ENCODE results near the gene SQSTM1. TPM values are rescaled to one million over a fixed set of nuclear protein-coding genes. Genes with fewer than 3 reads are reported as not detected.

The SQSTM1 gene
- total RNA-seq, 1 donor from 2014 or later = 27.6 TPM

- TF ChIP-seq, protein P1, sequence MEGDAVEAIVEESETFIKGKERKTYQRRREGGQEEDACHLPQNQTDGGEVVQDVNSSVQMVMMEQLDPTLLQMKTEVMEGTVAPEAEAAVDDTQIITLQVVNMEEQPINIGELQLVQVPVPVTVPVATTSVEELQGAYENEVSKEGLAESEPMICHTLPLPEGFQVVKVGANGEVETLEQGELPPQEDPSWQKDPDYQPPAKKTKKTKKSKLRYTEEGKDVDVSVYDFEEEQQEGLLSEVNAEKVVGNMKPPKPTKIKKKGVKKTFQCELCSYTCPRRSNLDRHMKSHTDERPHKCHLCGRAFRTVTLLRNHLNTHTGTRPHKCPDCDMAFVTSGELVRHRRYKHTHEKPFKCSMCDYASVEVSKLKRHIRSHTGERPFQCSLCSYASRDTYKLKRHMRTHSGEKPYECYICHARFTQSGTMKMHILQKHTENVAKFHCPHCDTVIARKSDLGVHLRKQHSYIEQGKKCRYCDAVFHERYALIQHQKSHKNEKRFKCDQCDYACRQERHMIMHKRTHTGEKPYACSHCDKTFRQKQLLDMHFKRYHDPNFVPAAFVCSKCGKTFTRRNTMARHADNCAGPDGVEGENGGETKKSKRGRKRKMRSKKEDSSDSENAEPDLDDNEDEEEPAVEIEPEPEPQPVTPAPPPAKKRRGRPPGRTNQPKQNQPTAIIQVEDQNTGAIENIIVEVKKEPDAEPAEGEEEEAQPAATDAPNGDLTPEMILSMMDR (IDR thresholded peaks at IDR 0.05) = no peak
- TF ChIP-seq EZH2phosphoT487 (IDR thresholded peaks at IDR 0.05) (no peak), EZH2 (IDR thresholded peaks at IDR 0.05) (no peak)
- DNase-seq (ENCODE audit: low spot score) = no peak
- no peak overlapping the region for H3K9ac ChIP-seq
- H3K27ac ChIP-seq = no peak overlapping the region
- Mint-ChIP-seq H3K27me3 (ENCODE audit: insufficient read depth, low read depth) (peaks cover 2% of the 10 kb centered on the region), H3K27ac (no peak overlapping the region), H3K4me3 (no peak overlapping the region), H3K9me3 (no peaks in the 10 kb centered on the region), H3K4me1 (no peaks in the 10 kb centered on the region), H3K36me3 (peaks cover 16% of the 10 kb centered on the region)
- no peak overlapping the region for H3K4me3 ChIP-seq
- no peaks in the 10 kb centered on the region for H3K79me2 ChIP-seq (ENCODE audit: low read depth)
- H3F3A ChIP-seq (ENCODE audit: low read depth) = peaks cover under 1% of the 10 kb centered on the region
- H3K9me3 ChIP-seq (ENCODE audit: low read depth) = no peaks in the 10 kb centered on the region
- H2AFZ ChIP-seq (replicated peaks) = no peak overlapping the region
- no peaks in the 10 kb centered on the region for H4K20me1 ChIP-seq (ENCODE audit: low read depth)
- no peaks in the 10 kb centered on the region for H3K27me3 ChIP-seq
- no peaks in the 10 kb centered on the region for H3K36me3 ChIP-seq
- no peak overlapping the region for H3K4me2 ChIP-seq
- H3K4me1 ChIP-seq = no peaks in the 10 kb centered on the region
Measured at GRCh38 chr5:179875741-179876609, 55.3 kb downstream of the SQSTM1 start.

DNA sequence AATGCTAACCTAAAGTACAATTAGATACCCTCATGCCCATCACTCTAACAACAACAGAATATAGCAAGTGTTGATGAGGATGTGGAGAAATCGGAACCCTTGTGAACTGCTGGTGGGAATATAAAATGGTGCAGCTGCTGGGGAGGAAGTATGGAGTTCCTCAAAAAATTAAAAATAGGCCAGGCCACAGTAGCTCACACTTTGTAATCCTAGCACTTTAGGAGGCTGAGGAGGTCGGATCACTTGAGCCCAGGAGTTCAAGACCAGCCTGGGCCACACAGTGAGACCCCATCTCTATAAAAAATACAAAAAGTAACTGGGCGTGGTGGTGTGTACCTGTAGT is 55.9 kb downstream of the SQSTM1 start:
- peaks cover under 1% of the 10 kb centered on the region for H3K9me3 Mint-ChIP-seq
- no peaks in the 10 kb centered on the region for H3F3A ChIP-seq (ENCODE audit: low read depth)
- no peaks in the 10 kb centered on the region for H3K79me2 ChIP-seq (ENCODE audit: low read depth)
- no peak for DNase-seq (ENCODE audit: low spot score)
- H3K27ac ChIP-seq = no peak overlapping the region
- peaks cover 2% of the 10 kb centered on the region for H3K27me3 Mint-ChIP-seq (ENCODE audit: insufficient read depth, low read depth)
- no peaks in the 10 kb centered on the region for H4K20me1 ChIP-seq (ENCODE audit: low read depth)
- no peak overlapping the region for H3K4me2 ChIP-seq
- H3K27me3 ChIP-seq = no peaks in the 10 kb centered on the region
- no peaks in the 10 kb centered on the region for H3K9me3 ChIP-seq (ENCODE audit: low read depth)
- H3K9ac ChIP-seq = no peak overlapping the region
- TF ChIP-seq, protein P1 (IDR thresholded peaks at IDR 0.05) = no peak
- TF ChIP-seq EZH2phosphoT487 (IDR thresholded peaks at IDR 0.05) = no peak
- TF ChIP-seq EZH2 (IDR thresholded peaks at IDR 0.05) = no peak
- H3K4me3 Mint-ChIP-seq = no peak overlapping the region
- H3K4me1 ChIP-seq = no peaks in the 10 kb centered on the region
- no peak overlapping the region for H2AFZ ChIP-seq (replicated peaks)
- no peak overlapping the region for H3K4me3 ChIP-seq
- peaks cover 19% of the 10 kb centered on the region for H3K36me3 Mint-ChIP-seq
- no peaks in the 10 kb centered on the region for H3K36me3 ChIP-seq
- H3K4me1 Mint-ChIP-seq = no peaks in the 10 kb centered on the region
- no peak overlapping the region for H3K27ac Mint-ChIP-seq

GRCh38 chr5:179878222-179879002 is 57.7 kb downstream of the SQSTM1 start:
- Mint-ChIP-seq H3K27ac (no peak overlapping the region), H3K4me1 (no peaks in the 10 kb centered on the region), H3K36me3 (peaks cover 28% of the 10 kb centered on the region), H3K9me3 (peaks cover 13% of the 10 kb centered on the region), H3K4me3 (no peak overlapping the region), H3K27me3 (ENCODE audit: insufficient read depth, low read depth) (peaks cover 2% of the 10 kb centered on the region)
- no peaks in the 10 kb centered on the region for H3F3A ChIP-seq (ENCODE audit: low read depth)
- no peak overlapping the region for H2AFZ ChIP-seq (replicated peaks)
- no peak for DNase-seq (ENCODE audit: low spot score)
- H4K20me1 ChIP-seq (ENCODE audit: low read depth) = no peaks in the 10 kb centered on the region
- H3K4me3 ChIP-seq = no peak overlapping the region
- no peak overlapping the region for H3K4me2 ChIP-seq
- H3K36me3 ChIP-seq = peaks cover 6% of the 10 kb centered on the region
- TF ChIP-seq, protein P1 (IDR thresholded peaks at IDR 0.05) = no peak
- no peak for TF ChIP-seq EZH2phosphoT487 (IDR thresholded peaks at IDR 0.05)
- TF ChIP-seq EZH2 (IDR thresholded peaks at IDR 0.05) = no peak
- no peaks in the 10 kb centered on the region for H3K4me1 ChIP-seq
- H3K9ac ChIP-seq = no peak overlapping the region
- no peaks in the 10 kb centered on the region for H3K27me3 ChIP-seq
- no peak overlapping the region for H3K27ac ChIP-seq
- H3K79me2 ChIP-seq (ENCODE audit: low read depth) = no peaks in the 10 kb centered on the region
- peaks cover 5% of the 10 kb centered on the region for H3K9me3 ChIP-seq (ENCODE audit: low read depth)

Measured in neural progenitor cell (in vitro differentiated cells).